Activated CD8-positive, alpha-beta T cell treated with anti-CD3 and anti-CD28 coated beads, Interleukin-2, amount 10 ng/mL, durations not matched to agents 7 days and 5 days (primary cell): ENCODE results near the gene SNRNP40. TPM values are rescaled to one million over a fixed set of nuclear protein-coding genes. Genes with fewer than 3 reads are reported as not detected.

ENCODE experiments used
- ATAC-seq: fragments of 150-1000 bp; cut with Tn5 transposase; one replicate; pipeline ENCODE4 v1.10.0; 2021; ENCODE audit warnings: moderate library complexity
- CTCF ChIA-PET: fragments of 350-600 bp; sonication (Branson Sonifier 250); formaldehyde crosslinking; loops from one replicate; lab custom pipeline; 2021; ENCODE audit warnings: antibody characterized with exemption; lab: Charles Lee
- POLR2A ChIA-PET: fragments of 350-600 bp; sonication (Branson Sonifier 250); formaldehyde crosslinking; loops from one replicate; lab custom pipeline; 2021; ENCODE audit warnings: antibody characterized with exemption; lab: Charles Lee
- DNase-seq: peaks from one replicate; pipeline ENCODE4 v3.0.0-alpha.2; 2020
- H3K27ac Mint-ChIP-seq: one replicate; pipeline ENCODE4 v1.8.0; 2021; ENCODE audit warnings: mild to moderate bottlenecking, mixed read lengths
- H3K27me3 Mint-ChIP-seq: one replicate; pipeline ENCODE4 v1.8.0; 2021; ENCODE audit warnings: low read depth, mixed read lengths
- H3K36me3 Mint-ChIP-seq: one replicate; pipeline ENCODE4 v1.8.0; 2021; ENCODE audit warnings: low read depth, mixed read lengths
- H3K4me1 Mint-ChIP-seq: one replicate; pipeline ENCODE4 v1.8.0; 2021; ENCODE audit warnings: low read depth, mixed read lengths
- H3K4me3 Mint-ChIP-seq: one replicate; pipeline ENCODE4 v1.8.0; 2021; ENCODE audit warnings: mild to moderate bottlenecking, mixed read lengths
- H3K9me3 Mint-ChIP-seq: one replicate; pipeline ENCODE4 v1.8.0; 2022; ENCODE audit warnings: mixed read lengths; ENCODE audit not compliant: insufficient read depth
- total RNA-seq, 2 experiments: library from RNA; stranded (reverse); gene quantifications; one replicate each; pipeline ENCODE4 v1.2.3, GENCODE V29; 2021

The SNRNP40 gene
- total RNA-seq, 2 experiments from 2014 or later: 94.9 to 103 TPM

DNA sequence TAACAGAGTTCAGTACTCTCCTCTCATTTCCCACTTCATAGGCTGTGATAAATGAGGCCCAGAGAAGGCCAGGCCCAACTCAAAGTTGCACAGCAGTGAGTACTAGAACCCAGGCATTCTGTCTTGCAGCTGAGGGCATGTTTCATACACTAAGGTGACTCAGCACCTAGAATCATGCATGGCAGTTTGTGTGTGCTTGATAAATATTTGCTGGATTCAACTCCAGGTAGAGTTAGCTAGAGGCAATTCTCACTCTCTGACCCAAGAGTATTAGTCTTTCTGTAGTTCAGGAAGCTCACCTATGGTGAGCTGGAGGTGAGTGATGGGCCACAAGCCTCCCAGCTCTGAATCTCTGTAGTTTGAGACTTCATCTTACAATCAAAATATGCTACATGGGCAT lies 67.6 kb downstream of the SNRNP40 start:
- Mint-ChIP-seq H3K27me3 (no peaks in the 10 kb centered on the region), H3K9me3 (no peaks in the 10 kb centered on the region), H3K4me1 (no peaks in the 10 kb centered on the region), H3K4me3 (no peak overlapping the region), H3K27ac (no peak overlapping the region), H3K36me3 (no peaks in the 10 kb centered on the region)
- ChIA-PET CTCF (interaction anchor here (1.0 kb wide), 1 partner anchor 166 kb away, joined by 3 read pairs; no protein-coding TSS in a partner anchor), POLR2A (interaction anchor here (0.5 kb wide), 1 partner anchor 28 kb away, joined by 3 read pairs; no protein-coding TSS in a partner anchor)
- DNase-seq: no peak
- ATAC-seq: no peak

DNA sequence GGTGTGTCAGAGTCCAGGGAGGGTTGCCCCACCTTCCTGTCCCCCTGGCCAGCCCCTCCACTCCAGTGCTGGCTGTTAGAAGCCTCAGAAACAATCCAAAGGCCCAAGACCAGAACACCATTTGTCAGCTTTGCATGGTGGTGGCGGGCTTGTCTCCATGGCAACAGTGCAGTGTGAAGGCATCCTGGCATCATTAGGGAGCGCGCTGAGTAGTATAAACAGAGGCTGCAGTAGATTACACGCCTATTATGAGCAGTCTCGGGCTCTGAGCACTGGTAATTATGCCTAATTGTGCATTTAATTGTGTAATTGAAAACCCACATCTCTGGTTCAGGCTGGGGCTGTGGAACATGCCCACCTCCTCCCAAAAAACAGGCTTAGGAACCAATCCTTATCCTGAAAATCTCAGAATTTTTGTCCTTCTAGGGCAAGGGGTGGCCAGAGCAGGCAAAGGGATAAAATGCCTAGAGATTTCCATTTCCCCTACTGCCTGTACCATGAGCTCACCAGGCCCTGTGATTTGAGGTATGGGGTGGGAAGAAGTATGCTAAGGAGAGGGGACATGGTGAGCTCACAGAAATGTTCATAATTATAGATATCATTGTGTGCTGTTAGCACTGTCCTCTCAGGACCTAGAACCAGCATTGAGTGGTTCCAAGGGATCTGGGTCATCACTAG lies 68.6 kb downstream of the SNRNP40 start:
- ChIA-PET CTCF (no interaction called here), POLR2A (no interaction called here)
- no peaks in the 10 kb centered on the region for H3K4me1 Mint-ChIP-seq
- no peaks in the 10 kb centered on the region for H3K27me3 Mint-ChIP-seq
- DNase-seq (no peak), ATAC-seq (no peak)
- no peak overlapping the region for H3K4me3 Mint-ChIP-seq
- no peaks in the 10 kb centered on the region for H3K9me3 Mint-ChIP-seq
- no peaks in the 10 kb centered on the region for H3K36me3 Mint-ChIP-seq
- no peak overlapping the region for H3K27ac Mint-ChIP-seq

- H3K27ac Mint-ChIP-seq: no peak overlapping the region
- no peaks in the 10 kb centered on the region for H3K36me3 Mint-ChIP-seq
- no peak overlapping the region for H3K4me3 Mint-ChIP-seq
- ATAC-seq (no peak), DNase-seq (no peak)
- H3K9me3 Mint-ChIP-seq: no peaks in the 10 kb centered on the region
- H3K4me1 Mint-ChIP-seq: no peaks in the 10 kb centered on the region
- CTCF ChIA-PET: no interaction called here
- no peaks in the 10 kb centered on the region for H3K27me3 Mint-ChIP-seq
- POLR2A ChIA-PET: no interaction called here
Measured at GRCh38 chr1:31224068-31224467, 72.5 kb downstream of the SNRNP40 start.

- Mint-ChIP-seq H3K36me3 (no peaks in the 10 kb centered on the region), H3K27ac (no peak overlapping the region), H3K9me3 (no peaks in the 10 kb centered on the region), H3K4me3 (no peak overlapping the region), H3K27me3 (no peaks in the 10 kb centered on the region), H3K4me1 (no peaks in the 10 kb centered on the region)
- DNase-seq (no peak), ATAC-seq (no peak)
- POLR2A ChIA-PET: no interaction called here
- CTCF ChIA-PET: no interaction called here
Measured at GRCh38 chr1:31222176-31222575, 74.4 kb downstream of the SNRNP40 start.

- no peaks in the 10 kb centered on the region for H3K4me1 Mint-ChIP-seq
- H3K36me3 Mint-ChIP-seq: no peaks in the 10 kb centered on the region
- ChIA-PET POLR2A (no interaction called here), CTCF (no interaction called here)
- H3K4me3 Mint-ChIP-seq: no peak overlapping the region
- H3K9me3 Mint-ChIP-seq: no peaks in the 10 kb centered on the region
- ATAC-seq: no peak
- peaks cover 1% of the 10 kb centered on the region for H3K27me3 Mint-ChIP-seq
- DNase-seq: no peak
- H3K27ac Mint-ChIP-seq: no peak overlapping the region
Measured at GRCh38 chr1:31221072-31221471, 75.5 kb downstream of the SNRNP40 start.

- ChIA-PET POLR2A (no interaction called here), CTCF (no interaction called here)
- ATAC-seq: no peak
- no peak for DNase-seq
- Mint-ChIP-seq H3K4me1 (no peaks in the 10 kb centered on the region), H3K36me3 (no peaks in the 10 kb centered on the region), H3K4me3 (no peak overlapping the region), H3K9me3 (no peaks in the 10 kb centered on the region), H3K27ac (no peak overlapping the region), H3K27me3 (peaks cover 2% of the 10 kb centered on the region)
Measured at GRCh38 chr1:31219489-31219888, 77.1 kb downstream of the SNRNP40 start.

DNA sequence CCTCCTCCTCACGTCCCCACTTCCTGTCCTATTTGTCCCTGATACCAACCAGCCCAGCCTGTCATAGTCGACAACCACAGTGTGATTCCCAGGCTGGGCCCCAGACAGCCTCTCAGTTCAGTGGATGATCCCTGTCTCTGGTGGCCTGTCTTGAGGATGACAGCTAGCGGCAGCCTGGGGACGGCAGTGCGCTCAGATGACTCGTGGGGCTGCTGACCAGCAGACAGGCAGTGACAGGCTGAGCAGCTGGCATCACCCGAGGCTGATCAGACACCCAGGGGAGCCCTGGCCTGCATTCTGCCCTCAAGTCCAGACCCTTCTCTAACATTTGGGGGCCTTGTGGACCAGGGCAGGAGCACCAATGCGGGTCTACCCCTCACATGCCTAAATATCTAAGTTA lies 77.9 kb downstream of the SNRNP40 start:
- no peak for ATAC-seq
- Mint-ChIP-seq H3K9me3 (no peaks in the 10 kb centered on the region), H3K4me1 (no peaks in the 10 kb centered on the region), H3K27me3 (peaks cover 2% of the 10 kb centered on the region), H3K27ac (no peak overlapping the region), H3K36me3 (no peaks in the 10 kb centered on the region), H3K4me3 (no peak overlapping the region)
- DNase-seq: no peak
- ChIA-PET POLR2A (no interaction called here), CTCF (no interaction called here)

DNA sequence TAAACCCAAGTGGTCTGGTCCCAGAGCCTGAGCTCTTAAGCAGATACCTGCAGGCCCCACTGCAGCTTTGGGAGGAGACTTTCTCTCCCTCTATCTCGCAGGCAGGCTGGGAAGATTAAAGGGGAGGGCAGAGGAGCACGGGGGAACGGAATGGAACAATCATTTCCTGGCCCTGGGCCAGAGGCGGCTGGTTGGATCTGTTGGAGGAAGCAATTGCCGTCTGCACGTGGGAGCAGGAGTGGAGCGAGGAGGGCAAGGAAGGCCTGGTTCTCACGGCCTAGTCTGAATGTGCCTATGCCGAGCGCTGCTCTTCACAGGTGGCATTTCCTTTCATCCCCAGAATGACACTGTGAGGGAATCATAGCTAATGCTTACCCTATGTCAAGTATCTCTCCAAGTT lies 80.6 kb downstream of the SNRNP40 start:
- H3K36me3 Mint-ChIP-seq: no peaks in the 10 kb centered on the region
- H3K9me3 Mint-ChIP-seq: peaks cover 4% of the 10 kb centered on the region
- no peaks in the 10 kb centered on the region for H3K4me1 Mint-ChIP-seq
- ATAC-seq: no peak
- ChIA-PET CTCF (no interaction called here), POLR2A (no interaction called here)
- no peak overlapping the region for H3K4me3 Mint-ChIP-seq
- no peak overlapping the region for H3K27ac Mint-ChIP-seq
- no peak for DNase-seq
- peaks cover 5% of the 10 kb centered on the region for H3K27me3 Mint-ChIP-seq

DNA sequence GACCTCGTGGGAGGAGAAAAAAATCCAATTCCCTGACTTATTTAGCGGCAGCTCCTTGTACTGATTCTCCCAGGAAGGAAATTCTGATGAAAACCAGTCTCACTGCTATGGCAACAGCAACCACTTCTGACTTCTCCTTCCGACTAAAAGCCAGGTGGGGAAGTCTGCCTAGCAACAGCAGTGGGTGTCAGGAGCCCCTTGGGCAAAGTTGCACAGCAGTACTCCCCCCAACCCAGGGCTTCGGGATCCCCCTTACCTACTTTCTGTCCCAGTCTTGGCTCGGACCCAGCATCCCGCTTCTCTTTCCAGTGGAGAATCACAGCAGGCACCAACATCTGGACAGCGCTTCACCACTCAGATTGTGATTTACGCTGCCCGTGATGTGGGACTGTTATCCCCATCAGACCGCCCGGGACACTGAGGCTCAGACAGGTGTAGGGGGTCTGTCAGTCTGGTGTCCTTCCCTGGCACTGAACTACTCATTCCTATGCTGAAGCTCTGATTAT lies 81.5 kb downstream of the SNRNP40 start:
- ATAC-seq: no peak
- CTCF ChIA-PET: no interaction called here

GRCh38 chr1:31214316-31215064 lies 82.1 kb downstream of the SNRNP40 start:
- Mint-ChIP-seq H3K27me3 (peaks cover 9% of the 10 kb centered on the region), H3K4me1 (no peaks in the 10 kb centered on the region), H3K9me3 (peaks cover 4% of the 10 kb centered on the region), H3K36me3 (no peaks in the 10 kb centered on the region), H3K4me3 (no peak overlapping the region), H3K27ac (no peak overlapping the region)
- no peak for ATAC-seq
- POLR2A ChIA-PET: no interaction called here
- CTCF ChIA-PET: no interaction called here
- no peak for DNase-seq

More for the DNA sequence above, 81.5 kb downstream of the SNRNP40 start:
- no peaks in the 10 kb centered on the region for H3K36me3 Mint-ChIP-seq
- no peak overlapping the region for H3K4me3 Mint-ChIP-seq
- H3K27me3 Mint-ChIP-seq: peaks cover 9% of the 10 kb centered on the region
- DNase-seq: no peak
- POLR2A ChIA-PET: no interaction called here
- H3K4me1 Mint-ChIP-seq: no peaks in the 10 kb centered on the region
- peaks cover 4% of the 10 kb centered on the region for H3K9me3 Mint-ChIP-seq
- H3K27ac Mint-ChIP-seq: no peak overlapping the region
